ENCODE measurements around the gene OR1S2.
"Not testable (repeated sequence)": the region's sequence is repeated elsewhere in the genome, so short reads cannot be mapped to it uniquely, and the experiment has no call there.

Gene OR1S2, protein sequence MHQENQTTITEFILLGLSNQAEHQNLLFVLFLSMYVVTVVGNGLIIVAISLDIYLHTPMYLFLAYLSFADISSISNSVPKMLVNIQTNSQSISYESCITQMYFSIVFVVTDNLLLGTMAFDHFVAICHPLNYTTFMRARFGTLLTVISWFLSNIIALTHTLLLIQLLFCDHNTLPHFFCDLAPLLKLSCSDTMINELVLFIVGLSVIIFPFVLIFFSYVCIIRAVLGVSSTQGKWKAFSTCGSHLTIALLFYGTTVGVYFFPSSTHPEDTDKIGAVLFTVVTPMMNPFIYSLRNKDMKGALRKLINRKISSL

DNA sequence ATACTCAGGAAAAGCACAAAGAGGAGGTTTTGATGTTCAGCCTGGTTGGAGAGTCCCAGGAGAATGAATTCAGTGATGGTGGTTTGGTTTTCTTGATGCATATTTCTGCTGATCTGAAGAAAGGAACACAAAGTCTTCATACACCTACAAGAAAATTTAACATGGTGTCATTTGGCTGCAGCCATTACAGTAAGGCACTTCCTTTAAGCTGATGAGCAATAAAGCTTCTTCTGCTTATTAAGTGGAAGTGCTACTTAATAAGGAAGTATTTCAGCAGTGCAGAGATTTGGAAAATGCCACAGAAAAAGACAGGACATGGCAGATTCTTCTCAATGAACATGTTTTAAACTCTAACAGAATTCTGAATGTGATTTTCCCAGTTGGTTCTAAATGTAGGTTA lies at the start of gene OR1S2:
Gene OR1S2, minus strand, starts transcription at position 101 of the 400 bp plus-strand sequence. Its CDS starts 0 bp downstream, at position 101.
- Histone ChIP-seq H3K9ac (ENCODE audit: low read depth, low read length) (no peak within 1 kb of the TSS), H3K36me3 (ENCODE audit: insufficient read depth, low read length) (no peaks in the 10 kb centered on the region), H3K4me1 (ENCODE audit: insufficient read depth, low read length) (no peaks in the 10 kb centered on the region), H3K9me3 (ENCODE audit: control insufficient read depth, insufficient read depth, low read length) (no peaks in the 10 kb centered on the region)

GRCh38 chr11:58243954-58244353 lies 40.0 kb upstream of the OR1S2 start:
- Histone ChIP-seq H3K36me3 (ENCODE audit: insufficient read depth, low read length) (no peaks in the 10 kb centered on the region), H3K4me1 (ENCODE audit: insufficient read depth, low read length) (no peaks in the 10 kb centered on the region), H3K9me3 (ENCODE audit: control insufficient read depth, insufficient read depth, low read length) (no peaks in the 10 kb centered on the region), H3K9ac (ENCODE audit: low read depth, low read length) (no peak overlapping the region)

DNA sequence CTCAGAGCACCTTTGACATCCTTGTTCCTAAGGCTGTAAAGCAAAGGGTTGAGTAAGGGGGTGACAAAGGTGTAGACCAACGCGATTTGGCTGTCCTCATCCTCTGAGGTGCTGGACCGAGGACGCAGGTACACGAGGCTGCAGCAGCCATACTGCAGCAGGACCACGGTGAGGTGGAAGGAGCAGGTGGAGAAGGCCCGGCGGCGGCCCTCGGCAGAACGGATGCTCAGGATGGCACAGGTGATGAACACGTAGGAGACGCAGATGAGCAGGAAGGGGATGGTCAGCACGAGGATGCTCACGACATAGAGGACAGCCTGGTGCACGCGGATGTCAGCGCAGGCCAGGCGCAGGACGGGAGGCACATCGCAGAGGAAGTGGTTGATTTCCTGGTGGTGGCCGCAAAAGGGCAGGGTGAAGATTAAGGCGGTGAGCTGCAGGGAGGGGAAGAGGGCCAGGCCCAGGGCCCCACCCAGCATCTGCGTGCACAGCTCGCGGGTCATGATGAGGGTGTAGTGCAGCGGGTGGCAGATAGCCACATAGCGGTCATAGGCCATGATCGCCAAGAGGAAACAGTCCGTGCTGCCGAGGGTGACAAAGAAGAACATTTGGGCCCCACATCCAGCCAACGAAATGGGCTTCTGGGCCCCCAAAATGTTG lies 24.1 kb upstream of the OR1S2 start:
- Histone ChIP-seq H3K36me3 (ENCODE audit: insufficient read depth, low read length) (no peaks in the 10 kb centered on the region), H3K9ac (ENCODE audit: low read depth, low read length) (no peak overlapping the region), H3K9me3 (ENCODE audit: control insufficient read depth, insufficient read depth, low read length) (no peaks in the 10 kb centered on the region; the same call in 1 of the 2 replicates), H3K4me1 (ENCODE audit: insufficient read depth, low read length) (no peaks in the 10 kb centered on the region)

DNA sequence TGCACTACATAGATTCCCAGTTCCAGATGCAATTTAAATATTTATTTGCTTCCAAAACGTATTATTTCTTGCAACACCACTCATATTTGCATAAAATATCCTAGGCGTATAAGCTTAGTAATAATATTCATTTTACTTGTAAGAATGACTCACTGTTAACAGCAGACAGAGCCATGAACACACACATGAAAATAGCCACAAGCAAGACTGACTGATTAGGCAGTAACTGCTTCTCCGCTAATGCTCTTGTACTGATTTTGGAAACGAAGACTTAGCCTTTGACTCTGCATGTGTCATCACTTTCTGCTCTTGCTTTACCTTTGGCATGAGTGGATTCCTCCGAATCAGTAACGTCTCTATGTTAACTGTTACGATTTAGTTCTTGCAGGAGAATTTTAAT lies 18.8 kb upstream of the OR1S2 start:
- no peak overlapping the region for H3K9ac ChIP-seq (ENCODE audit: low read depth, low read length)
- no peaks in the 10 kb centered on the region for H3K9me3 ChIP-seq (ENCODE audit: control insufficient read depth, insufficient read depth, low read length)
- no peaks in the 10 kb centered on the region for H3K4me1 ChIP-seq (ENCODE audit: insufficient read depth, low read length)
- no peaks in the 10 kb centered on the region for H3K36me3 ChIP-seq (ENCODE audit: insufficient read depth, low read length)

- H3K9ac ChIP-seq (ENCODE audit: low read depth, low read length): no peak overlapping the region
- H3K4me1 ChIP-seq (ENCODE audit: insufficient read depth, low read length): no peaks in the 10 kb centered on the region
- no peaks in the 10 kb centered on the region for H3K36me3 ChIP-seq (ENCODE audit: insufficient read depth, low read length)
- H3K9me3 ChIP-seq (ENCODE audit: control insufficient read depth, insufficient read depth, low read length): no peaks in the 10 kb centered on the region
These were observed 12.5 kb upstream of the OR1S2 start for GRCh38 chr11:58216476-58216875.

- not testable (repeated sequence) for H3K4me1 ChIP-seq (ENCODE audit: insufficient read depth, low read length); H3K36me3 ChIP-seq (ENCODE audit: insufficient read depth, low read length); H3K9me3 ChIP-seq (ENCODE audit: control insufficient read depth, insufficient read depth, low read length); H3K9ac ChIP-seq (ENCODE audit: low read depth, low read length)
These were observed 8.5 kb upstream of the OR1S2 start, which contains the start of gene OR1S1 for GRCh38 chr11:58212420-58212819. Gene OR1S1, plus strand, starts transcription at chr11:58212720.

GRCh38 chr11:58199271-58199670 lies 4.7 kb downstream of the OR1S2 start:
- H3K9ac ChIP-seq (ENCODE audit: low read depth, low read length): no peak overlapping the region
- 0 out of 2 replicates have a peak, but pooled peaks cover 4% of the 10 kb centered on the region for H3K9me3 ChIP-seq (ENCODE audit: control insufficient read depth, insufficient read depth, low read length)
- no peaks in the 10 kb centered on the region for H3K36me3 ChIP-seq (ENCODE audit: insufficient read depth, low read length)
- no peaks in the 10 kb centered on the region for H3K4me1 ChIP-seq (ENCODE audit: insufficient read depth, low read length)

- no peaks in the 10 kb centered on the region for H3K4me1 ChIP-seq (ENCODE audit: insufficient read depth, low read length)
- 0 out of 2 replicates have a peak, but pooled peaks cover 4% of the 10 kb centered on the region for H3K9me3 ChIP-seq (ENCODE audit: control insufficient read depth, insufficient read depth, low read length)
- no peaks in the 10 kb centered on the region for H3K36me3 ChIP-seq (ENCODE audit: insufficient read depth, low read length)
- no peak overlapping the region for H3K9ac ChIP-seq (ENCODE audit: low read depth, low read length)
These were observed 8.0 kb downstream of the OR1S2 start for GRCh38 chr11:58195939-58196338.

GRCh38 chr11:58193391-58193790 lies 10.6 kb downstream of the OR1S2 start:
- Histone ChIP-seq H3K36me3 (ENCODE audit: insufficient read depth, low read length) (no peaks in the 10 kb centered on the region), H3K9me3 (ENCODE audit: control insufficient read depth, insufficient read depth, low read length) (0 out of 2 replicates have a peak, but pooled peaks cover 4% of the 10 kb centered on the region), H3K4me1 (ENCODE audit: insufficient read depth, low read length) (no peaks in the 10 kb centered on the region), H3K9ac (ENCODE audit: low read depth, low read length) (no peak overlapping the region)

GRCh38 chr11:58192229-58192628 lies 11.7 kb downstream of the OR1S2 start:
- Histone ChIP-seq H3K36me3 (ENCODE audit: insufficient read depth, low read length) (no peaks in the 10 kb centered on the region), H3K4me1 (ENCODE audit: insufficient read depth, low read length) (no peaks in the 10 kb centered on the region), H3K9ac (ENCODE audit: low read depth, low read length) (no peak overlapping the region), H3K9me3 (ENCODE audit: control insufficient read depth, insufficient read depth, low read length) (no peaks in the 10 kb centered on the region)

DNA sequence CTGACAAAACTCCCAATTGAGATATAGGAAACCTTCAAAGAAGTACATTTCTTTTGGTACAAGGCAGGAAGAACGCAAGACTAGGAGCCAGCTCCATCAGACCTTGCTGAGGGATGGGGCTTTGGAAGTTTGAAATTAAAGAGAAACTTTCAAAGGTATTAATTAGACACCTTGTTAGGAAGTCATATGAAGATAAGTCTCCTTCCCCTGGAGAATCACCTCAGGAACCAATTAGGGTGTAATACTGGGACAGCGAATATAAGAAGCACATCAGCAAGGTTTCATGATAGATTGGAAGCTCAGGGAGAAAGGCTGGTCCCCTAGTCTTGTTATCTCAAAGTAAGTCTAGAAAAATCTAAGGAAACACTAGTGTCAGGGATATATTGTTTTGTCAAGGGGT lies 15.2 kb downstream of the OR1S2 start, which contains the start of gene OR9Q2:
Gene OR9Q2, plus strand, starts transcription at position 301 of the 400 bp plus-strand sequence. CDS start 1,421 bp downstream, outside the sequence.
- Histone ChIP-seq H3K4me1 (ENCODE audit: insufficient read depth, low read length) (no peaks in the 10 kb centered on the region), H3K9me3 (ENCODE audit: control insufficient read depth, insufficient read depth, low read length) (no peaks in the 10 kb centered on the region), H3K36me3 (ENCODE audit: insufficient read depth, low read length) (no peaks in the 10 kb centered on the region), H3K9ac (ENCODE audit: low read depth, low read length) (no peak within 1 kb of the TSS)

- Histone ChIP-seq H3K4me1 (ENCODE audit: insufficient read depth, low read length) (no peaks in the 10 kb centered on the region), H3K36me3 (ENCODE audit: insufficient read depth, low read length) (no peaks in the 10 kb centered on the region), H3K9ac (ENCODE audit: low read depth, low read length) (no peak overlapping the region), H3K9me3 (ENCODE audit: control insufficient read depth, insufficient read depth, low read length) (no peaks in the 10 kb centered on the region)
These were observed 17.0 kb downstream of the OR1S2 start for GRCh38 chr11:58186938-58187337.

DNA sequence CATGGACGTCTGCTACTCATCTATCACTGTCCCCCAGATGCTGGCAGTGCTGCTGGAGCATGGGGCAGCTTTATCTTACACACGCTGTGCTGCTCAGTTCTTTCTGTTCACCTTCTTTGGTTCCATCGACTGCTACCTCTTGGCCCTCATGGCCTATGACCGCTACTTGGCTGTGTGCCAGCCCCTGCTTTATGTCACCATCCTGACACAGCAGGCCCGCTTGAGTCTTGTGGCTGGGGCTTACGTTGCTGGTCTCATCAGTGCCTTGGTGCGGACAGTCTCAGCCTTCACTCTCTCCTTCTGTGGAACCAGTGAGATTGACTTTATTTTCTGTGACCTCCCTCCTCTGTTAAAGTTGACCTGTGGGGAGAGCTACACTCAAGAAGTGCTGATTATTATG lies 24.3 kb downstream of the OR1S2 start:
- Histone ChIP-seq H3K9me3 (ENCODE audit: control insufficient read depth, insufficient read depth, low read length) (no peaks in the 10 kb centered on the region), H3K4me1 (ENCODE audit: insufficient read depth, low read length) (no peaks in the 10 kb centered on the region), H3K9ac (ENCODE audit: low read depth, low read length) (no peak overlapping the region), H3K36me3 (ENCODE audit: insufficient read depth, low read length) (no peaks in the 10 kb centered on the region)

DNA sequence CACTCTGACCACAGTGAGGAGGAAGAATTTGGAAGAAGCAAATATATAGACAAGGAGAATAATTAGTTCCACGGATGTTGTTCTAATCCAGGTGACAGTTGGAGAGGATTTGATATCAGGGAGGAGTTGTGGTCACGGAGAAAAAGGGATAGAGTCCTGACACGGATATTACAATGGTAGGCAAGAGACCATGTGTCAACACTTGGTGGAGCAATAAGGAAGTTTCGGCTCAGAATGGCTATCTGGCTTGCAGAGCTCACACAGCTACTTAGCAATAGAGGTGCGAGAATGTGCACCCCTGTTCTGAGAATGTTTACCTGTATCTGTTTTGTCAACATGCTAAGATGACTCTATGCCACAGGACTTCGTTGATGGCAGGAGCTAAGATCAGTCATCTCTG lies 25.5 kb downstream of the OR1S2 start:
- Histone ChIP-seq H3K9me3 (ENCODE audit: control insufficient read depth, insufficient read depth, low read length) (no peaks in the 10 kb centered on the region), H3K4me1 (ENCODE audit: insufficient read depth, low read length) (no peaks in the 10 kb centered on the region), H3K9ac (ENCODE audit: low read depth, low read length) (no peak overlapping the region), H3K36me3 (ENCODE audit: insufficient read depth, low read length) (no peaks in the 10 kb centered on the region)

Measured in ES-I3 (cell line).